ENCODE data around the gene RUBCNL.
"Not testable (repeated sequence)": the region's sequence is repeated elsewhere in the genome, so short reads cannot be mapped to it uniquely, and the experiment has no call there.

Gene RUBCNL

DNA sequence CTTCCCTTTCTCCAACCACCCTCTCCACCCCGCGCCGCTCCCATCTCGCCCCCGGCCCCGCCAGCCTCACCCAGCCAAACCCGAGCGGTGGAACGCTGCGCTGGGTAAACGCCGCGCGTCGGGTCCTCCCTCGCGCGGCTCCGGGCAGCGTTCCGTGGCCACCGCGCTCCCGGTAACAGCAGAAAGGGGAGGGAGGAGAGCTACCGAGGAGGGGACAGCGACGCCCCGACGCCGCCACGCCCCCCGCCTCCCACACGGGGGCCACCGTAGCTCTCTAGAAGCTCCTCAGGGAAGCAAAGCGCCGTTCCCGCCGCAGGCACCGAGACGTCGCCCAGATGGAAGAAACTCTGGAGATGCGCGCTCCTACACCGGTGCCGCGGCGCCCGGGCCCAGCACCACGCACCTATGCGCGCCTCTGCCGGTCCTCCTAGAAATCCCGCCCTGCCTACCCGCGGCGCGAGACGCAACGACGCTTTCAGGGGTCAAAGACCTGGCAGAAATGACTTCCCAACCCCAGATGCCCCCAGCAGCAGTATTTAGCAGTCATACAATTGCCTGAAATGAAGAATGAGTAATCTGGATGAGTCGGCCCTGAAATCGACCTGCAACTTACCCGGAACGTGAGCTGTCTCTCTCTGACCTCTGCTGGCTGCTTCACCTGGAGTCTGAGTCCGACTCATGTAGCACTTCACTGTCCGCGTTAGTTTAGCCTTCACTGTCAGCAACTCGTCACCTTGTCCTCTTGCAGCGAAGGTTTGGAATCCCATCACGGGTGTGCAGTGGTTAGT is at the start of gene RUBCNL:
RUBCNL (minus strand) TSS at position 189 of the 788 bp plus-strand sequence. CDS start 14,777 bp downstream, outside the sequence.
- DNase-seq (ENCODE audit: low spot score): peak; percentile 18

DNA sequence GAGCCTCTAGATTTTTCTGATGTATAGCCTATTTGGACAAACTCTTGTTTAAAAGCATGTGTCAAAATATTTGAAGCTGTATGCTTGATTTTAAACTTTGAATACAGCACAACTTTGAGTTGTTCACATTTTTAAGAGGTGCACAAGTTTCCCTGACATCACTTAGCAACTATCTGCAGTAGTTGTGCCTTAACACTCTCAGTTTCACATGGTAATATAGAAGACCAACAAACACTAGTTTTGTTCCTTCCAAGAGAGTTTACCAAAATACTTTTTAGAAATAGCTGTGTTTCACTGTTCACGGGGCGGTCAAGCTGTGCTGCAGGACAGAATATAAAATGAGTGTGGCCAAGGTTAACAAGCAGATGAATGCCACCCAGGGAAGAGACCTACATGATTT is 42.5 kb upstream of the RUBCNL start:
- DNase-seq (ENCODE audit: low spot score): not testable (repeated sequence)

GRCh38 chr13:46405457-46405856 is 18.4 kb upstream of the RUBCNL start:
- DNase-seq (ENCODE audit: low spot score): no peak

DNA sequence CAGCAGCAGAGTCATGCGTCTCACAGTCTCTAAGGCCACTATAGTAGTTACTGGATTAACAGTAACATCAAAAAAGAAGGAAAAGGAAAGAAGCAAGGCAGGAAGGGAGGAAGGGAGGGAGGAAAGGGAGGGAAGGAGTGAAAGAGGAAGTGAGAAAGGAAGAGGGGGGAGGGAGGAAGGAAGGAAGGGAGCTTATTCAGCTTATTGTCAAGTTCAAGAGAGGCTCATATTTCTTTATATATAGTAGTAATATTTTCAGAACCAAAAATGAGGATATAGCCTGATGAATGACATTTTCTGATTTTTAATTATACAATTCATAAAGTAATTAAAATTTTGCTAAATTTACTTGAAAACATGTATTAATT is 17.7 kb upstream of the RUBCNL start:
- no peak for DNase-seq (ENCODE audit: low spot score)

GRCh38 chr13:46403851-46404732 is 17.0 kb upstream of the RUBCNL start:
- DNase-seq (ENCODE audit: low spot score): no peak

DNA sequence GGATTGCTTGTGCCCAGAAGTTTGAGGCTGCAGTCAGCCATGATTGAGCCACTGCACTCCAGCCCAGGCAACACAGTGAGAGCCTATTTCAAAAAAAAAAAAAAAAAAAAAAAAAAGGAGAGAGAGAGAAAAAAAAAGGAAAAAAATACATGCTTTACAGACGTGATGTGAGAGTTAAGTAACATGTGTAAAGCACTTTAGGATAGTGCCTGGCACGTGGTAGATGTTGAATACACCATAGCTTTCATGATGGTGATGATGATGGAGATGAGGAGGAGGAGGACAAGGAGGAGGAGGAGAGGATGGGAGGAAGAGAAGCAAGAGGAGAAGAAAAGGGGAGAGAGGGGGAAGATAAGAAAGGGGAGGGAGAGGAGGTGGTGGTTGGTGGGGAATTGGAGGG is 15.1 kb upstream of the RUBCNL start:
- no peak for DNase-seq (ENCODE audit: low spot score)

DNA sequence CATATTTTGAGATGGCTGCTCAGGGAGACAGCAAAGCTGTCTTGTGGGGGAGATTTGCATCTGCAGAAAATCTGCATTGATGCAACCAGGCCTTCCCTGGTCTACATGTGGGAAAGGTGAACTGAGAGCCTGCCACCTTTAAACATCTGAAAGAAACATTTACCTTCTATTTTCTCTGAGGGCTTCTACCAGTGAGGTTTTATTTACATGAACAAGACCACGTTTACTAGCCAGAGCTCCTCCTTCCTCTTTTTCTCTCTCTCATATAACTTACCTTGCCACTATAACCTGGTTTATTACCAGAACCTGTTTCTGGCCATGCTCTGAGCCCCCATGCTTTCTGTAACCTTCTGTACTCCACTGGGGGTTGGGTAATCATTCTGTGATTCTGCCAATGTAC is 14.4 kb upstream of the RUBCNL start:
- no peak for DNase-seq (ENCODE audit: low spot score)

GRCh38 chr13:46396341-46396740 is 9.3 kb upstream of the RUBCNL start:
- DNase-seq (ENCODE audit: low spot score): no peak

- DNase-seq (ENCODE audit: low spot score): no peak
Observed at GRCh38 chr13:46392967-46393366, 5.9 kb upstream of the RUBCNL start.

DNA sequence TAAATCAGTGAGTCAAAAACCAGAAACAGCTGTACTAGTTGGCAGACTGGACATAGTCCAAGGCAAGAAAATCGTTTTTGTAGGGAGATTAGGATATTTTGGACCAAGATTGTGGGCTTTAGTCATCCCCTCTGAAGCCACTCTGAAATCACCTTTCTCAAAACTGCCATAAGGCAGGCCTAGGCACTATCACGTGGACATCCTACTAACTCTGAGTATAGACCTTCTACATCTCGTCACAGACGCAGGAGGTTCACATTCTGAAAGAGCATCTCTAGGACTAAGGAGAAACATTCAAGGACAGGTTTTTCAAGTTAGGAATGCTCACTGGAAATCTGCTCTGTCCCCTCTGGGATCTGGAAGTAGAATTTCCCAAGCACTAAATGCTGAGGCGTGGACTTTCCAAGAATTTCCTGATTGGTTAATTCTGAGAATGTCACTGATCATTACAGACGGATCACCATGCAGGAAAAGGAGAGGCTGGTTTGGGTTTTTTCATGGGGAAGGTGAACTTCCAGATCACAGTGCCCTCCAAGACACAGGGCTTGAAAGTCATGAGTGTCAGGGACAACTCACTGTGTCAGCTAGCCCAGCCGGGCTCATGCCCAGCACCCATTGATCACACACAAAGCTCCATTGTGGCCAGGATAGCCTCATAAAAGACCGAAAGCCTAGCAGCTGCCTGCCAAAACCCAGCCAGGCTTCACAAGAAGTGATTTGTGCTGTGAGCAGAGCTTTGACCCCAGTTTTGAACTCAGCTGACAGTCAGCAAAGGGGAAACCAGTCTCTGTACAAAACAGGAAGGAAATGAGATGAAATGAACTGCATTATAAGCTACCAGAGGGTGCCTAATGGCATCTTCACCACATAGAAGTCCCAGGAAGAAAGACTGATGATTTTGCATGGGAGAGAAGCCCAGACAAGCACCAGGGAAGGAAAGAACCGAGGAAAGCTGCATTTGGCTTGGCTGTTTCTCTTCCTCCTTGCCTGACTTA is 2.7 kb upstream of the RUBCNL start:
- no peak for DNase-seq (ENCODE audit: low spot score)

- DNase-seq (ENCODE audit: low spot score): no peak
Observed at GRCh38 chr13:46388846-46389245, 1.8 kb upstream of the RUBCNL start.

DNA sequence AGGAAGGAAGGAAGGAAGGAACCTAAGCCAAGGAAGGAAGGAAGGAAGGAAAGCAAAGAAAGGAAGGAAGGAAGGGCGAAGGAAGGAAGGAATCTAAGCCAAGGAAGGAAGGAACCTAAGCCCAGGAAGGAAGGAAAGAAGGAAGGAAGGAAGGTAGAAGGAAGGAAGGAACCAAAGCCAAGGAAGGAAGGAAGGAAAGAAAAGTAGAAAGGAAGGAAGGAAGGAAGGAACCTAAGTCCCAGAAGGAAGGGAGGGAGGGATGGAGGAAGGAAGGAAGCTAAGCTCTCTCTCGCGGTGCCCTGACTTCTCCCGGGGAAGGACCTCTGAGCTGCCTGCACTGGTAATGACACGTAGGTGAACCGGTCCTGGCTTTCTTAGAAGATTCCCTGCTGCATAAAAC is 1.3 kb upstream of the RUBCNL start:
- DNase-seq (ENCODE audit: low spot score): no peak

DNA sequence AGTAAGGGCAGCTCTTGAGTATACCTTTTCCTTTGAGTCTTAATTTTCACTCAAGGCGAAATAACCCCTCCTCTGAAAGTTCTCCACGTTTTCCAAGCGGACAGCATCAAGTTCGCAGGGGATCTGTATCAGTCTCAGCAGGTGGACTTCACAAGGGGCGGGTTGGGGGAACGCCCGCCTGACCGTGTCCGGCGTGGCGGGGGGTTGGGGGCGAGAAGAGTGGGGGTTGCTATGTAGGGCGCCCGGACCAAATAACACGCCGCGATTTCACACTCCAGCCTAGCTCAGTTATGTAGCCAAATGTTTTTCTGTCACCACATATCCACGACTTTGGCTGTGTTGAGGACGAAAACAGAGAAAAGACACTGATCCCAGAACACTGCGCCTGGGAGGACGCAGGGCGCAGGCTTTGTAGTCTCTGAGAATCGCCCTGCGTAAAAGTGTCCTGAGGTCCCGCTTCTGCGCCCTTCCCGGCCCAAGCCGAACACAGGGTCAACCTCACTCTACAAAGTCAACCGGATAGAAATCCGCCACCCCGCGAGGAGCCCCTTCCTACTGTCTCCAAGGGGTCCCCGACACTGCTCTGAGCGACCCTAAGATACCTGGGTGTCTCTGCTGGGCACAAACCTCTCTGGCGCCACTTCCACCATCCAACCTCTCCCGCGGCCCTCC is 524 bp downstream of the RUBCNL start:
- no peak for DNase-seq (ENCODE audit: low spot score)

DNA sequence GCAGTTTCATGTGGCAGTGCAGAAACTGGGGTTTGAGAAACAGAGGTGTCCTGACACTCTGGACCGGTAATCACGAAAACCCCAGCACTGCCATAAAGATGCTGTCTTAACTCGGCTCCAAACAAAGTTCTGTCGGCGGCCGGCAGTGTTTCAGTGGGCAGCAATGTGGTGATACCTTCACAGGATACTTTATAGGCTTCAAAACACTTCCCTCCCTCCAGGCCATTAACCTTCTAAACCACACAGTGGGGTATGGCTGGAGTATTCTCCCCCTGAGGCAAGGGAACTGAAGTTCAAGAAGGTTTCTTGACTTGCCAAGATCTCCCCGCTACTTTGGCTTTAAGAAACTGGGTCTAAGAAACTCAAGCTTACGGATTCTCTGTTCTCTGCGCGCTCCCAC is 1.1 kb downstream of the RUBCNL start:
- DNase-seq (ENCODE audit: low spot score): no peak

DNA sequence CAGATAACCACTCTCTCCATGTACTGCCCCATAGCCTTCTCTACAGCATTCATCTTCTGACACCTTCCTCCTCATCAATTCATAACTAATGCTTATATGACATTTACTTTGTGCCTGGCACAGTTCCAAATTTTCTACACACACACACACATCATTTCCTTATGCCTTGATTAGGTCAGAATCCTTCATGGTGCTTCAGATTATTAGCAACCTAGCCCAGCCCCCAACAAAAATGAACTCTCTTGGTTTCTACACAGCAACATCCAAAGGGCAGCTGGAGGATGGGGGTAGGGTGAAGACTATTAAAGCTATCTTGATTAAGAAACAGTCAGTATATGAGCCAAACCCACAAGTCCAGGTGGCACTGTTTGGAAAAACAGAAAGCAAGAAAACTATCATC is 3.7 kb downstream of the RUBCNL start:
- no peak for DNase-seq (ENCODE audit: low spot score)

- DNase-seq (ENCODE audit: low spot score): no peak
Observed at GRCh38 chr13:46382224-46382623, 4.8 kb downstream of the RUBCNL start.

GRCh38 chr13:46380242-46380641 is 6.8 kb downstream of the RUBCNL start:
- DNase-seq (ENCODE audit: low spot score): no peak

DNA sequence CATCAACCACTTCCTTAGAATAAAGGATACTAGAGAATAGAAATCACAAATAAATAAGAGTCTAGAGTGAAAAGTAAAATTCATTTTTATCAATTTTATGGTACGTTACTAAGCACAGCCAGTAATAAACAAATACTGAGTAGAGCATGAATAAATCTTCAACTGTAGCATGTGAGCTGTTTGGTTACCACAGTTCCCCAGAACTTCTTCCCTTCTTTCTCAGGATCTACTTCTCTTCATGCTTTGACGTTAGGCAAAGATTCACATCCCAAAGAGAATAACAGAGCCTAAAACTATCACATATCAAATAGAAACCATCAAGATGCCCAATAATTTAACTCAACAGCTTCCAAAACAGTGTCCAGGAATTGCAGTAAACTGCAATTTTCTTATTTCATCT is 7.4 kb downstream of the RUBCNL start:
- DNase-seq (ENCODE audit: low spot score): no peak

GRCh38 chr13:46378411-46378810 is 8.6 kb downstream of the RUBCNL start:
- no peak for DNase-seq (ENCODE audit: low spot score)

DNA sequence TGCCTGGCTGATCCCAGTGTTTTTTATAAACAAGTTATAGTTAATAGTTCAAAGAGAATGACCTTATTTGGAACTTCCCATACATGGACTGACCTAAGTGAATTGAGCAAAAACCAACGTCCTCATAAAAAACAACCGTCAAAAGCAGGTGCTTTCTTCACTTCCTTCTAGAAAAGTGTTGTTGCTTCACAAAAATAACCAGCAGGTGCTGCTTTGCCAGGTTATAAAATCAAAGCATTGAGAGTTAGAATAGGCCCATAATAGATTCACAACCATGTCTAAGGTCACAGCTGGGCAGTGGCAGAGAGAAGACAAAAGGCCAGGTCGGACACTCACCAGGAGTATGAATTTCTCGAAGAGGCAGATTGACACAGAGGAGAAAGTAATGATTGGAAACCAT is 9.5 kb downstream of the RUBCNL start:
- no peak for DNase-seq (ENCODE audit: low spot score)

DNA sequence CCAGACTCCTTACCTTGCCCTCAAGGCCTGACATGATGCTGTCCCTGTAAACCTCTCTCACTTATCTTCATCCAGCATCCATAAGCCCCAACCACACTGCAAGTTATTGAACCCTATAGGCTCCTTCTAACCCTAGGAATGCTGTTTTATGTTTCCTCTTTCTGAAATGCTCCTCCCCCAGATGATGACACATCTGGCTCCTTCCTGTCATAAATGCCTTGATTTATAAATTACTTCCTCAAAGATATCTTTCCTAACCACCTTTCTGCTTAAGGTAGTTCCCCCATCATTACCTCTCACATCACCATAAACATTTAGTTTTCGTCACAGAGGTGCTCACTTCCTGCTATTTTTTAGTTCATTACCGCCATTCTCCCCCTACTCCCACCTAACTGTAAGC is 12.3 kb downstream of the RUBCNL start:
- DNase-seq (ENCODE audit: low spot score): no peak

GRCh38 chr13:46373623-46374022 is 13.4 kb downstream of the RUBCNL start:
- DNase-seq (ENCODE audit: low spot score): no peak
